Erythroblast (primary cell): ENCODE results near the gene ADARB1.

Source experiments
- GATA1 ChIP-seq: IDR thresholded peaks from 2 replicates; pipeline ENCODE4 v1.6.1; 2011; ENCODE audit warnings: low read depth, mild to moderate bottlenecking, control low read depth, low read length, moderate library complexity
- POLR2A ChIP-seq: IDR thresholded peaks from 2 replicates; pipeline ENCODE4 v1.6.1; 2011; ENCODE audit warnings: mild to moderate bottlenecking, low read length

DNA sequence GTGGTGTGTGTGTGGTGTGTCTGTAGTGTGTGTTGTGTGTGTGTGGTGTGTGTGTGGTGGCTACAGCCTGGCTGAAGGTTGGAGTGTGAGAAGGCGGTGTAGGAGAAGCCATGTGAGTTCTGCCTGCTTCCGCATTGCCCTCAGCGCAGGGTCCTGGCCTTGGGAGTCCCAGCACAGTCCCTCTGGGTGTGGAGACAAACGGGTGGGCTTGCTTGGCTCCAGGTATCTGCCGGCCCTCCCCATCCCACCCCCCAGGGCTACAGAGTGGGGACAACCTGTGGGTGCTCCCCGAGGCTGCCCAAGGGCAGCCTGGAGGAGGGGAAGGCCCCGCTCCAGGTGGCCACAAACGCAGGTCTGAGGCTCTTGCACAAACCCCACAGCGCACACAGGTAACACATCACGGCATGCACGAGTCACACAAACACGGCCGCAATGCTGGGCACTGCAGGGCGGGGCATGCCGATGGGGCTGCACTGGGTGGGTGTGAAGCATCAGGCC is 31.7 kb upstream of the ADARB1 start:
- no peak for TF ChIP-seq POLR2A
- no peak for TF ChIP-seq GATA1
